SK-N-MC (cell line): ENCODE measurements around the gene DIAPH2.

Experiments
- DNase-seq: peaks from one replicate; pipeline ENCODE4 v3.0.0-alpha.2; 2011; ENCODE audit warnings: low read depth, low spot score
- H3K27ac ChIP-seq: fragments of 200-600 bp; sonication (generic); 2 replicates; pipeline ENCODE4 v1.5.1; 2016; ENCODE audit warnings: mixed run types
- H3K36me3 ChIP-seq: fragments of 200-600 bp; sonication (generic); 2 replicates; pipeline ENCODE4 v1.6.1; 2017; ENCODE audit warnings: antibody characterized with exemption, low read length, mixed read lengths; ENCODE audit not compliant: insufficient read depth
- H3K4me3 ChIP-seq: fragments of 200-600 bp; sonication (generic); 2 replicates; pipeline ENCODE4 v1.5.1; 2016
- H3K9ac ChIP-seq: fragments of 200-600 bp; sonication (generic); 2 replicates; pipeline ENCODE4 v1.8.0; 2017; ENCODE audit warnings: mixed run types, mixed read lengths; ENCODE audit not compliant: insufficient read length
- H3K9me3 ChIP-seq: fragments of 200-600 bp; sonication (generic); 2 replicates; pipeline ENCODE4 v1.6.1; 2017; ENCODE audit warnings: low read depth, mild to moderate bottlenecking, antibody characterized with exemption, low read length, moderate library complexity, mixed read lengths
- EZH2 ChIP-seq: fragments of 200-600 bp; sonication (generic); IDR thresholded peaks from one replicate; pipeline ENCODE4 v1.6.1; 2017; ENCODE audit warnings: antibody characterized with exemption
- FOXP2 ChIP-seq: optimal IDR thresholded peaks from 2 replicates; pipeline ENCODE3; 2011; ENCODE audit warnings: mild to moderate bottlenecking, moderate library complexity; ENCODE audit not compliant: insufficient read depth; ENCODE audit errors: extremely low read length, control extremely low read depth
- POLR2AphosphoS5 ChIP-seq: IDR thresholded peaks from 2 replicates; pipeline ENCODE4 v1.6.1; 2012; ENCODE audit warnings: mild to moderate bottlenecking, low read depth, low read length, borderline replicate concordance

DIAPH2 gene

GRCh38 chrX:96909291-96909690, 224.6 kb downstream of the DIAPH2 start:
- Histone ChIP-seq H3K9ac (no peak overlapping the region), H3K27ac (no peak overlapping the region), H3K36me3 (no peaks in the 10 kb centered on the region), H3K9me3 (no peaks in the 10 kb centered on the region), H3K4me3 (no peak overlapping the region)
- DNase-seq: no peak
- TF ChIP-seq FOXP2 (no peak), EZH2 (no peak), POLR2AphosphoS5 (no peak)

- DNase-seq: no peak
- no peak overlapping the region for H3K4me3 ChIP-seq
- no peaks in the 10 kb centered on the region for H3K36me3 ChIP-seq
- no peak overlapping the region for H3K9ac ChIP-seq
- no peak overlapping the region for H3K27ac ChIP-seq
- TF ChIP-seq EZH2 (no peak), POLR2AphosphoS5 (no peak), FOXP2 (no peak)
- no peaks in the 10 kb centered on the region for H3K9me3 ChIP-seq
Measured at GRCh38 chrX:96918864-96919263, 234.2 kb downstream of the DIAPH2 start.

GRCh38 chrX:96919672-96920071, 235.0 kb downstream of the DIAPH2 start:
- Histone ChIP-seq H3K9me3 (no peaks in the 10 kb centered on the region), H3K27ac (no peak overlapping the region), H3K4me3 (no peak overlapping the region), H3K36me3 (no peaks in the 10 kb centered on the region), H3K9ac (no peak overlapping the region)
- DNase-seq: no peak
- no peak for TF ChIP-seq FOXP2
- TF ChIP-seq EZH2: no peak
- TF ChIP-seq POLR2AphosphoS5: no peak

- TF ChIP-seq POLR2AphosphoS5 (no peak), EZH2 (no peak), FOXP2 (no peak)
- Histone ChIP-seq H3K9ac (no peak overlapping the region), H3K27ac (no peak overlapping the region), H3K9me3 (no peaks in the 10 kb centered on the region), H3K4me3 (no peak overlapping the region), H3K36me3 (no peaks in the 10 kb centered on the region)
- no peak for DNase-seq
Measured at GRCh38 chrX:96924581-96924980, 239.9 kb downstream of the DIAPH2 start.

- Histone ChIP-seq H3K9ac (no peak overlapping the region), H3K36me3 (no peaks in the 10 kb centered on the region), H3K27ac (no peak overlapping the region), H3K9me3 (no peaks in the 10 kb centered on the region), H3K4me3 (no peak overlapping the region)
- TF ChIP-seq POLR2AphosphoS5 (no peak), FOXP2 (no peak), EZH2 (no peak)
- DNase-seq: no peak
Measured at GRCh38 chrX:96929036-96929435, 244.4 kb downstream of the DIAPH2 start.

GRCh38 chrX:96957718-96958117, 273.1 kb downstream of the DIAPH2 start:
- Histone ChIP-seq H3K36me3 (peaks cover 4% of the 10 kb centered on the region; the same call in 1 of the 2 replicates), H3K27ac (no peak overlapping the region), H3K4me3 (no peak overlapping the region), H3K9me3 (0 out of 2 replicates have a peak, but pooled peaks cover 2% of the 10 kb centered on the region), H3K9ac (no peak overlapping the region)
- TF ChIP-seq POLR2AphosphoS5 (no peak), EZH2 (no peak), FOXP2 (no peak)
- no peak for DNase-seq

GRCh38 chrX:96971812-96972211, 287.2 kb downstream of the DIAPH2 start:
- Histone ChIP-seq H3K4me3 (no peak overlapping the region), H3K9ac (no peak overlapping the region), H3K36me3 (no peaks in the 10 kb centered on the region), H3K27ac (no peak overlapping the region), H3K9me3 (no peaks in the 10 kb centered on the region)
- TF ChIP-seq POLR2AphosphoS5 (no peak), FOXP2 (no peak), EZH2 (no peak)
- DNase-seq: no peak

- Histone ChIP-seq H3K4me3 (no peak overlapping the region), H3K9me3 (no peaks in the 10 kb centered on the region), H3K9ac (no peak overlapping the region), H3K36me3 (no peaks in the 10 kb centered on the region), H3K27ac (no peak overlapping the region)
- TF ChIP-seq EZH2 (no peak), POLR2AphosphoS5 (no peak), FOXP2 (no peak)
- DNase-seq: no peak
Measured at GRCh38 chrX:96978906-96979305, 294.3 kb downstream of the DIAPH2 start.

- no peaks in the 10 kb centered on the region for H3K36me3 ChIP-seq
- no peak overlapping the region for H3K4me3 ChIP-seq
- no peak for DNase-seq
- no peak overlapping the region for H3K27ac ChIP-seq
- H3K9ac ChIP-seq: no peak overlapping the region
- no peak for TF ChIP-seq POLR2AphosphoS5
- no peak for TF ChIP-seq FOXP2
- TF ChIP-seq EZH2: no peak
- H3K9me3 ChIP-seq: no peaks in the 10 kb centered on the region
Measured at GRCh38 chrX:96979766-96980165, 295.1 kb downstream of the DIAPH2 start.
